GM18907 (cell line): Measurements from ENCODE around the gene MAP2K5.

Experiments used
- ATAC-seq: cut with Tn5 transposase; IDR thresholded peaks from one replicate; pipeline ENCODE4 v1.9.1; 2021; ENCODE audit warnings: mild to moderate bottlenecking, moderate library complexity; ENCODE audit not compliant: unreplicated experiment

MAP2K5 gene

DNA sequence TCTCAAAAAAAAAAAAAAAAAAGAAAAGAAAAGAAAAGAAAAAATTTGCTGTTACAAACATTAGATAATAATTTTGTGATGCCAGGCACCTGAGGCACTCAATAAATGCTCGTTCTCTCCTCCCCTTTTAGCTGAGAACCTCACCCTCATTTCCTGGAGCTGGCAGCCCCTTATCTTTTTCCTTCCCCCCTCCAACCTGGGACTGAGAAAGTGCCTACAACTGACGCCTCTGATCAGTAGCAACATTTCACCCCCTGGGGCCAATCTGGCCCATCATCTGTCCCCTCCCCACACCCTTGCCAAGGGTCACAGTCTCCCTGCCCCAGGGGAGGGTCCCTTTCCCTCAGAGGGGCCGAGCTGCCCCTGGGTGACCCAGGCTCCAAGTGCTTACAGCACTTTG, 309.9 kb downstream of the MAP2K5 start:
- ATAC-seq, result no peak

DNA sequence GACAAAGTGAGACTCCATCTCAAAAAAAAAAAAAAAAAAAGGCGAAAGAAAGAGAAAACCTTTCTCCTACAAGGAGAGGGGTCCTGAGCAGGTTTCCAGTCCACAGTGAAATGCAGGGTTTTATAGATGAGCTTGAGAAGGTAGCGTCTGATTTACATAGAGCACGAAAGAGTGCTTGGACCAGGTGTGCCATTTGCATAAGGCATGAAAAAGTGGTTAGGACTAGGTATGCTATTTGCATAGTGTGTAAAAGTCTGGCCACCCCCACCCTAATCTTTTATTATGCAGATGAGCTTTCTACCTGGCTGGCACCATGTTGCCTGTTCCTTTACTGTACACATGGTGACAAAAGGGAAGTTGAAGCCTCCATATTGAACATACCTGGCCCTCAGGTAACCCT, 311.0 kb downstream of the MAP2K5 start:
- ATAC-seq, result no peak

DNA sequence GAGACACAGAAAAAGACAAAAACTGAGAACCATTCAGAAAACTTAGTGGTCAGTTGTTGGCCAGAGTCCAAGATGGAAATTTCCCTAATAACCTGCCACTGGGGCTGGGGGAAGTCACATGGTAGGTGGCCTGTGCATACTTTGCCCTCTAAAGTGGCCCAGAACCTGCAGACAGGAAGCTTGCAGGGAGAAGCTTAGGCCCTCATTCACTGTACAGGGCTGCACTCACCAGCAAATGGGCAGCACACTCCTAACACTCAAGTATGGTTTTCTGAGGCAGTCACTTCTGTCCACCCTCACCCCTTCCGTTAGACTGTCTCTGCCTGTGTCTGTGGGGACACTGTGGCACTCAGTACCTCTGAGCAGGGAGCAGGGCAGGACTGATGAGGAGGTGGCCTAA, 311.9 kb downstream of the MAP2K5 start:
- ATAC-seq, result no peak

DNA sequence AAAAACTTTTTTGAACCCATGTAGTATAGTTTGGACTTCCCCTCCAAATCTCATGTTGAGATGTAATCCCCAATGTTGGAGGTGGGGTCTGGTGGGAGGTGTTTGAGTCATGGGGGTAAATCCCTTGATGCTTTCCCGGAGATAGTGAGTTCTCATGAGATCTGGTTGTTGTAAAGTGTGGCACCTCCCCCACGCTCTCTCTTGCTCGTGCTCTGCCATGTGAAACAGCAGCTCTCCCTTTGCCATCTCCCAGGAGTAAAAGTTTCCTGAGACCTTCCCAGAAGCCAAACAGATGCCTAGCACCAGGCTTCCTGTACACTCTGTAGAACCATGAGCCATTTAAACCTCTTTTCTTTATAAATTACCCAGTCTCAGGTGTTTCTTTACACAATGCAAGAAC, 313.3 kb downstream of the MAP2K5 start:
- ATAC-seq, result no peak
